GM20000 (cell line): ENCODE data around the gene CHGA.

ENCODE experiments used
- DNase-seq: peaks from one replicate; pipeline ENCODE4 v3.0.0; 2012; ENCODE audit warnings: low spot score
- CTCF ChIP-seq: IDR thresholded peaks from 2 replicates; pipeline ENCODE4 v1.5.1; 2012; ENCODE audit warnings: mild to moderate bottlenecking, control low read depth; ENCODE audit errors: extremely low read depth, missing control alignments

CHGA gene

DNA sequence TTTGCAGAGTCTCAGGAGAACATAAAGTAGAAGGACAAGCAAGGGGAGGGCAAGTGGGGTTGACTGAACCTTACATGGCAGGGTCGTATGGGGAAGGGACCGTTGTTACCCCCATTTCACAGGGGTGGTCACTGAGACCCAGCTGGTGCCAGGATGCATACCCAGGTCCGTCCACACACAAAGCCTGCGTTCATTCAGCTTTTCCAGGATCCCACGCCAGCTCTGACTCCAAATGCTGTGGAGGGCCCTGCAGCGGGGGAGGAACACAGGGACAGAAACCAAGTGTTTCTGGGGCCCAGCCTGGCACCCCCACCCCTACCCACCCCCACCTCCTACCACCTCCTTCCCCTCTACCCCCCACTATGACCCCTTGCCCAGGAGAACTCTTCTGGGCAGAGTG lies 16.5 kb upstream of the CHGA start:
- DNase-seq, result no peak
- TF ChIP-seq CTCF, result no peak

- no peak for TF ChIP-seq CTCF
- no peak for DNase-seq
Measured at GRCh38 chr14:92906823-92907222, 16.1 kb upstream of the CHGA start.

DNA sequence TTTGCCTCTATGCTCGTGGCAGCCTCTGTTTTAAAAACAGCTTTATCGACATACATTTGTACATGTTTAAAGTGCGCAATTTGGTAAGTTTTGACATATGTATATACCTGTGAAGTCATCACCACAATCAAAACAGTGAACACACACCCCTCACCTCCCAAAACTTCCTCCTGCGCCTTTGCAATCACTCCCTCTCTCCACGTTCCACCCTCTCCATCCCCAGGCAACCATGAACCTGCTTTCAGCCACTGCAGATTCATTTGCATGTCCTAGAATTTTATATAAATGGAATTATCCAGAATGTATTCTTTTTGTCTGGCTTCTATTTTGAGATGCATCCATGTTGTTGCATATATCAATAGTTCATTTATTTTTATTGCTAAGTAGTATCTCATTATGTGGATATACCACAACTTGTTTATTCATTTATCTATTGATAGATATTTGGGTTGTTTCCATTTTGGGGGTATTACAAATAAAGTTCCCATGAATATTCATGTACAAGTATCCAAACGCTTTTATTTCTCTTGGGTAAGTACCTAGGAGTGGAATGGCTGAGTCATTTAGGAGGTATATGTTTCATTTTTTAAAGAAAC lies 15.5 kb upstream of the CHGA start:
- no peak for TF ChIP-seq CTCF
- DNase-seq, result no peak

GRCh38 chr14:92914087-92914656 lies 8.8 kb upstream of the CHGA start:
- peak; percentile 72 for DNase-seq
- no peak for TF ChIP-seq CTCF

DNA sequence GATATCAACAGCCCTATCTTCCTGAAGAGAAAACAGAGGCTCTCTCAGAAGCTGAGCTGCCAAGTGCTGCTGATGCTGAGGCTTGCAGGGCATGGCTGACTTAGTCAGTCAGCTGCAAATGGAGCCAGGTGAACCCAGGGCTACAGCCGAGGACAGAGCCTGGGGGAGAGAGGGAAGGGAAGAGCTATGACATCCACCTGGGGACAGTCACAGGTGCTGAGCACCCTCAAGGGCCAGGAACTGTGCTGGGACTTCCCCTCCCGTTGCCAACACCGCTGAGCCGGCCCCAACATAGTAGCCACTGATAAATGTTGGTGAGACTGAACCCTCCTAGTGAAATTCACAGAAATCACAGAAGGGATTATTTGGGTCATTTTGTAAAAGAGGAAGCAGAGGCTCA lies 6.7 kb upstream of the CHGA start:
- TF ChIP-seq CTCF, result no peak
- DNase-seq, result no peak

DNA sequence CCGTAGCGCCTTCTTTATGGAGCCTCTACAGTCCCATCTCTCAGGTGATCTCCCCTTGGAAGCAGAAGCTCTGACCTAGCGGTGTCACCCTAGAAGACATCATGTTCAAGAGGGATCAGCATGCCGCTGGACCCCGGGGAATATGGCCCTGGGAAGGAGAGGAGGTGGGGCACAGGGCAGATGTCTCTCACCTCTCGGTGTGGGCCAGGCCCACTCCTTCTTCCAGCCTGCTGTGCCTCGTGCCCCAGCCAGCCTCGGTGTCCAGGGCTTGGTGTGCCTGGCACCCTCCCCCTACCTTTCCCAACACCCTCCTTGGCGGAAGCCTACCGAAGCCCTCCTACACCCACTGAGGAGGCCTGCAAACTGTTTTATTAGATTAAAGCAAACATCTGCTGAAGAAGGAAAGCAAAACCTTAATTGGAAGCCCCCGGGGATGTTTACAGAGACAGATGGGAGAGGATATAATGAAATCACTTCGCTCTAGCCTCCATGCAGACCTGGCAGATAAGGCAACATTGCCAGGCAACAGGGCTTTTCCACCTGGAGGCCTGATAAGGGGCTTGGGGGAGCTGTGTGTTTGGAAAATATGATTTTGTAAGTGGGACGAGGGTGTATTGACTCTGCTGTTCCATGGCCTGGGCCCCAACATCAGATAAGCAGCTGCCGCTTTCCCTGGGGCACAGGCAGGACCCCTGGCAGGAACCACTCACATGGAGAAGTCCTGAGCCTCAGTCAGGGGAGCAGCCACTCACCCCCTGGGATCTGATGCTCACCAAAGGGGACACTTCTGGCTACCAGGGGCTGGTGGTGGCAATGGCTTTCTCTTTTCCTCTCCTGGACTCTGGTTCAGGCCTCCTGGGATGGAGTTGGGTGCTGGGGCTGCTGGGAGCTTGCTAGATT lies 5.7 kb upstream of the CHGA start:
- TF ChIP-seq CTCF, result no peak
- no peak for DNase-seq

- no peak for TF ChIP-seq CTCF
- DNase-seq, result no peak
Measured at GRCh38 chr14:92917956-92918355, 5.0 kb upstream of the CHGA start.
